NCI-H2227 treated with DMSO at 0.1 percent for 48 hours (cell line): Measurements from ENCODE around the gene DONSON.
"Not testable (repeated sequence)": the region's sequence is repeated elsewhere in the genome, so short reads cannot be mapped to it uniquely, and the experiment has no call there.

Experiments
- DNase-seq: peaks from one replicate; lab custom pipeline; 2025; lab: John Stamatoyannopoulos, UW

The DONSON gene, protein sequence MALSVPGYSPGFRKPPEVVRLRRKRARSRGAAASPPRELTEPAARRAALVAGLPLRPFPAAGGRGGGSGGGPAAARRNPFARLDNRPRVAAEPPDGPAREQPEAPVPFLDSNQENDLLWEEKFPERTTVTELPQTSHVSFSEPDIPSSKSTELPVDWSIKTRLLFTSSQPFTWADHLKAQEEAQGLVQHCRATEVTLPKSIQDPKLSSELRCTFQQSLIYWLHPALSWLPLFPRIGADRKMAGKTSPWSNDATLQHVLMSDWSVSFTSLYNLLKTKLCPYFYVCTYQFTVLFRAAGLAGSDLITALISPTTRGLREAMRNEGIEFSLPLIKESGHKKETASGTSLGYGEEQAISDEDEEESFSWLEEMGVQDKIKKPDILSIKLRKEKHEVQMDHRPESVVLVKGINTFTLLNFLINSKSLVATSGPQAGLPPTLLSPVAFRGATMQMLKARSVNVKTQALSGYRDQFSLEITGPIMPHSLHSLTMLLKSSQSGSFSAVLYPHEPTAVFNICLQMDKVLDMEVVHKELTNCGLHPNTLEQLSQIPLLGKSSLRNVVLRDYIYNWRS

DNA sequence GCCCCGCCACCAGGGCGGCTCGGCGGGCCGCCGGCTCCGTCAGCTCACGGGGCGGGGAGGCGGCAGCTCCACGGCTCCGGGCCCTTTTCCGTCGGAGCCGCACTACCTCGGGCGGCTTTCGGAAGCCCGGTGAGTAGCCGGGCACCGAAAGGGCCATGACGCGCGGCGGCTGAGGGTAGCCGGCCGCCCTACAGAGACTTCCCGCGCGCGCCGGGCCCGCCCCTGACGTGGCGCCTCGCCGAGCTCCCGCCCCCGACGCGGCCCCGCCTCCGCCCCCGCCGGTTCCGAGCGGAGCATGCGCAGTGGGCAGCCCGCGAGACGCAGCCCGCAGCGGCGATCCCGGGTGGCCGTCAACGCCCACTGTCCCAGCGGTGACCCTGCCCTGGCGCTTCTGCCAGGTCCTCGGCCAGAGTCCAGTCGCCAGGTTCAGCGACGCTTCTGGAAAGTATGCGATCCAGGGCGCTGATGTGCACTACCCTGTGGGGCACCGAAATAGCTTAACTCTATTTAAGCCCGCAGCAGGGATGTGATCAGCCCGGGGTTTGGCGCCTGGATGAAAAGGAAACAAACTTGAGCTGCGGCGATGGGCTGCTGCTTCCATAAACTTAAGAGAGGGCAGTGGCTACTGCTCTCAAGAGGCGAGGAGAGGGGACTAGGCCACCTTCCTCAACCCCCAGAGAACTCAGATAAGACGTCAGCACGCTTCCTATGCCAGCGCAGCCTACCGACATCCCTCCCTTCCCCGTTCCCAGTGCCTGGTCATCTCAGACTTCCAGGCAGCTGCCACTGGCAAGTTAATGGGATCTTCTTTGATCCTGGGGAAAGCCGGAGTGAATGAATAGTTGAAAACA is at the start of gene DONSON:
TSS of gene DONSON (minus strand) at position 200 of the 851 bp plus-strand sequence. CDS start at position 157, 43 bp downstream.
- peak; percentile 84 for DNase-seq

DNA sequence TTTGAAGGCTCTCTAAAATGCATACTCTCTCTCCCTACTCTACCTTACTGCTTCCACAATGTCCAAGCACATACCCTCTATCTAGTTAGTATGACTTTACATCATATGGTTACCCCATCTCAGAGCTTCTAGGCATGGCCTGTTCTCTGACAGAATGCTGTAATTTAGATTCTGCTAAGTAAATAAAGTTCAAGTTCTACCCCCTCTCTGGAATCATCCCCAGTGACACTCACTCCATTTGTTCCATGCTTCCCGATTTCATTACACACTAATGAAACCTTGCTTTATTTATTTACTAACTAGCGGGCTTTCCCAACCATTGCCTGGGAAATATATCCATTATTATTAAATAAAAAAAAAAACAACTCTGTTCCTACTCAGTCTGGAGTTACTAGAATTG is 45.8 kb upstream of the DONSON start:
- DNase-seq, result no peak

DNA sequence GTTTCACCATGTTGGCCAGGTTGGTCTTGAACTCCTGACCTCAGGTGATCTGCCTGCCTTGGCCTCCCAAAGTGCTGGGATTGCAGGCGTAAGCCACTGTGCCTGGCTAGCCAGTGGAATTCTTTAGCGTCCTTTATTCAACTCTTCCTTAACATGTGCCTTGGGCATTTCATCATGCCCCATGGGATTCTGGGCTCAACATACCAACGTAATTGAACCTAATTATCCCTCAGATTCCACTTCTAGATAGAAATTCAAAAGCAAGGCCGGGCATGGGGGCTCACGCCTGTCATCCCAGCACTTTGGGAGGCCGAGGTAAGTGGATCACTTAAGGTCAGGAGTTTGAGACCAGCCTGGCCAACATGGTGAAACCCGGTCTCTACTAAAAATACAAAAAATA is 37.7 kb upstream of the DONSON start:
- DNase-seq, result not testable (repeated sequence)

DNA sequence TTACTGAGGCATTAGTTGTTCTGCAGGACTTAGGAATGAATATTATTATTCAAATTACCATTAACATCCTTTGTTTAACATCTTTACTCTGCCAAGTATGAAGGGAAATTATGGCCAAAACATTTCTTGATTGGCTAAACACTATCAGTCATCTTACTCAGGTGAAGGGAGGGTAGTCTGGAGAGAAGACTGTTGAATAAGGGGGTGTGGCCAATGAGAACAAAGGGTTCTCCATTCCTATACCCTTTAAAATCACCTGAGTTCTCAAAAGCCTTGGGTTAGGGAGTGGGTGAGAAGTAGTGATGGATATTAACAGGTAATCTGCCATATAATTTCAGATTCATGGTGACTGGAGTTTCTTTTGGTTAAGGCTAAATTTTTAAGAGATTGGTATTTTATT is 33.8 kb upstream of the DONSON start:
- no peak for DNase-seq

DNA sequence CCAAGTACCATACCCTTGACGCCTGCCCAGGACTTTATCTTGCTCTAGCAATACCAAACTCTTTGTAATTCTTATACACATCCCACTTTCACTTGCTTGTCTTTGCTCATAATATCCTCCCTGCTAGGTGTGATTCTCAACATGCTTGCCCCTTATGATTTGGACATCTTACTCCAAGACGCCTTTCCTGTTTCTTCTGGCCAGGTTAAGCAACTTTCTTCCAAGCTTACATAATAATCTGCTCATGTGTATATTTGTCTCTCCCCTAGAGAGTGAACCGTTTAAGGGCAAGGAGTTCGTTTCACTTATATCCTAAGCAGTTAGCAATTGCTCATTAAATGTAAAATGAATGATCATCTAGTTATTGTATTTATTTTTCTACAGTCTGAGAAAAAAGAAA is 31.2 kb upstream of the DONSON start:
- DNase-seq, result no peak

DNA sequence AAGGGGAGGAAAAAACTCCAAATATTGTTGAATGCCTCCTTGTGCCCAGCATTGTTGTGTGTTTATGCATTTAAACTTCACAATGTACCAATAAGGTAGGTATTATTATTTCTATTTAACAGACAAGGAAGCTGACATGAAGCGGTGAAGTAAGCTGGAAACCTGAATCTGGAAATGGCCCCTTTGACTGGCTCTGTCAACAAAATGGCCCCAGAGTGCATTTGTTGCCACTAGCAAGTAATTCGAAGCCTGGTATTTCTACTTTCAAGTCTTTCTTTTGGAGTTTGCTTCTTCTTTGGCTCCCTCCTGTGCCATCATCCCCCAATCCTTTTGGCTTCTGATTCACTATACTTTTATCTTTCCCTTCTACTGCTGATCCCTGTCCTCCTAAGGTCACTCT is 29.9 kb upstream of the DONSON start:
- no peak for DNase-seq

DNA sequence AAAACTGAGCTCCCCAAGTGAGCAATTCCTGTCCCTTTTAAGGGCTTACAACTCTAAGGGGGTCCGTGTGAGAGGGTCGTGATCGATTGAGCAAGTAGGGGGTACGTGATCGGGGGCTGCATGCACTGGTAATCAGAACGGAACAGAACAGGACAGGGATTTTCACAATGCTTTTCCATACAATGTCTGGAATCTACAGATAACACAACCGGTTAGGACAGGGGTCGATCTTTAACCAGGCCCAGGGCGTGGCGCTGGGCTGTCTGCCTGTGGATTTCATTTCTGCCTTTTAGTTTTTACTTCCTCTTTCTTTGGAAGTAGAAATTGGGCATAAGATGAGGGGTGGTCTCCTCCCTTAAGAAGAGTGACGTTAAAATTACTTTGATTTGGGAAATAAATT is 29.1 kb upstream of the DONSON start:
- DNase-seq, result not testable (repeated sequence)

DNA sequence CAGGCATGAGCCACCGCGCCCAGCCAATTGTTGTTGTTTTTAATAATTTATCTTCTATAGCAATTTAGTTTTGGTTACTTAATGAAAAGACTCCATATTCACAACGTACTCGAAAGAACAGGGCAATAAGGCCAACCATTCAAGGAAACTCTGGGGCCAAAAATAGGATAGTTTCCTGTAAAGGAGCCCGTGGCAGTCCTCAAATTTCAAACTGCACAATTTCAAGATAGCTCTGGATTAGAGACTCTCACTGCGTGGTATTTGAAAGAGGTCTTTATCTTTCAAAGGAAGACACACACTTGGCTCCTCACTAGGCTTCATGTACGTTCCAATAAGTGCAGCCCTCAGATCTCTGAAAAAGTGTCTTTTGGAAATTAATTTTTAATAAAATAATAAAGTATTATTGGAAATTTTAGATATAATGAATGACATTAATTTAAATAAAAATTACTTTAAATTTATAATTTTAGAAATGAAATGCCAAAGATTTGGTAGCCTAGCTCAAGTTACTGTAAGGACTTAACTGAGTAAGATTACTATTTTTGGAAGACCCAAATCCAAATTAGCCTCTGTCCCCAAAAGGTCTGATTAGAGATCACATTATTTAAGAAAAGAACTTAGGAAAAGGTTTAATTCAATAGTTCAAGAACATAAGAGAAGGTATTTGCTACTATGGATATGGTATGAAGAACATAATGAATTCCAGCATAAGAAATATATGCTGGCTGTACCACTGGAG is 22.7 kb upstream of the DONSON start:
- no peak for DNase-seq

DNA sequence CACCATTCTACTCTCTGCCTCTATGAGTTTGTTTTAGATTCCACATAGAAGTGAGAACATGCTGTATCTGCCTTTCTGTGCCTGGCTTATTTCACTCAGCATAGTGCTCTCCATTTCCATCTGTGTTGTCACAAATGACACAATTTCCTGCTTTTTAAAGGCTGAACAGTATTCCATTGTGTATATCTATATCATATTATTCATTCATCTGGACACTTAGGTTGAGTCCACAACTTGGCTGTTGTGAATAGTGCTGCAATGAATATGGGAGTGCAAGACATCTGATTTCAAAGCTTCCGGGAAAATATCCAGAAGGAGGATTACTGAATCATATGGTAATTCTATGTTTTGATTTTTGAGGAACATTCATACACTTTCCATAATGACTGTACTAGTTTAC is 20.1 kb upstream of the DONSON start:
- no peak for DNase-seq

DNA sequence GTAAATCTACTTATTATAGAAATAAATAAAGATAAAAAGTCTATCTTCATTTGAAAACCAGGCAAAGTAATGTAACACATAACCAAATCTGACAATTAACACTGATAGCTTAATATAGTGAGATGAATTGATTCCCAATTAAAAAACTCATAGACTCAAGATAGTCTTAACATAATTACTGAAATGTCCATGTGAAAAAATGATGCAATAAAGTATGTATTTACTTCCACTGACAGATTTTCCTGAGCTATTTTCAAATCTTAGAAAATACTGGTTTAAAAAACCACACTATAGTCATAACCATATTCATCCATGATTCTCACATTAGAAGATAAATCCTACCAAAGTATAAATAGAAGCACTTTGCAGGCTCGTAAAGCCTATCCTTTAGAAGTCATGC is 9.6 kb upstream of the DONSON start:
- DNase-seq, result no peak

DNA sequence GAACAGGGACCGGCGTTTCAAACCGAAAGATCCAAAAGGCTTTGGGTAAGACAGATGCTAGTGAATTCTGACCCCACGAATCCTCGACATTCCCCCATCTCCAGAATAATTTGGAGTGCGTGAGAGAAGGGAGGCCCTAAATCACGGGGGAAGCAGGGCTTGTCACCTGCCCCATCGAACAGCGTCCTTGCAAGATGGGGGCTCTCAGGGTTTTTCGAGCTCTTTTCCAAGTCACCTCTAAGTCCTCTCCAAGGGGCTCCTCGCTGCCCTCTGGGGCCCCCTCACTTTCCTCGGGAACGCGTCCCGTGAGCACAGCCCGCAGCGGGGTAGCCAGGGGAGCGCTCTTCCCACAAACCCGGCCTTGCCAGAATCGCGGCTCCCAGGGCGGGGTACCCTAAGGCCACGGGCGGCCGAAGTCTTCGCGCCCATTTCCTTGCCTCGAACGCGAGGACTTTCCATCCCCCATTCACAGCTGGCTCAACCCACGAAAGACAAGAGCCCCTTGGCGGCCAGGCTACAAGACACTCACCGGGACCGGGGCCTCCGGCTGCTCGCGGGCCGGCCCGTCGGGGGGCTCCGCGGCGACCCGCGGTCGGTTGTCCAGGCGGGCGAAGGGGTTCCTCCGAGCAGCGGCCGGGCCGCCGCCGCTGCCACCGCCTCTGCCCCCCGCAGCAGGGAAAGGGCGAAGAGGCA is 546 bp downstream of the DONSON start:
- peak; percentile 37 for DNase-seq

DNA sequence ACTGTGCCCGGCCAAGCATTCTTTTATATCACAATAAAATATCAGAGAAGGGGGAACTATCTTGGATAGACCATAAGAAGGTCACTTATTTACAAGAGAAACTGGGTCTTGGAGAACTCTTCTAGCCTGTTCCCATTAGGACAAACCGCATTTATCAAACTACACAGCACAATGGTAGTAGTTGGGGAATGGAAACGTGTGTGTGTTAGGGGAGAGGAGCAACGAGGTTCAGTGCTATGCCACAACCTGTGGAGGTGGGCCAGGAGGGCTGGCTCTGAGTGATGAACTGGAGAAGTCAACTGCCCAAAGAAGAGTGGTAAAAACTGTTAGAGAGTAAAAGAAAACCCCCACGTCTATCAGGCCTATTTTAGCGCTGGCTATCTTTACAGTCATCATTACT is 1.6 kb downstream of the DONSON start:
- DNase-seq, result no peak

DNA sequence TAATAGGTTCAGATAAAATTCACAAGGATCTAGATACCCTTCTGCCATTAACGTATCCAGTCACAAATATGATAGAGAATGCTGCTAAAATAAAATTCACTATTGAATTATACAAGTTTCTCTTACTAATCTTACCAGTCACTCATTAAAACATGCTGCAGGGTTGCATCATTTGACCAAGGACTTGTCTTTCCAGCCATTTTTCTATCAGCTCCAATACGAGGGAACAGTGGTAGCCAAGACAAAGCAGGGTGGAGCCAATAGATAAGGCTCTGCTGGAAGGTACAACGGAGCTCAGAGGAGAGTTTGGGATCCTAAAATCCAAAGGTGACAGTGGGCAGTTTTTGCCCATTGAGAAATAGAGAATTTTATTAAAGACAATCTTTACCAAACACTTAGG is 4.0 kb downstream of the DONSON start:
- DNase-seq, result no peak

DNA sequence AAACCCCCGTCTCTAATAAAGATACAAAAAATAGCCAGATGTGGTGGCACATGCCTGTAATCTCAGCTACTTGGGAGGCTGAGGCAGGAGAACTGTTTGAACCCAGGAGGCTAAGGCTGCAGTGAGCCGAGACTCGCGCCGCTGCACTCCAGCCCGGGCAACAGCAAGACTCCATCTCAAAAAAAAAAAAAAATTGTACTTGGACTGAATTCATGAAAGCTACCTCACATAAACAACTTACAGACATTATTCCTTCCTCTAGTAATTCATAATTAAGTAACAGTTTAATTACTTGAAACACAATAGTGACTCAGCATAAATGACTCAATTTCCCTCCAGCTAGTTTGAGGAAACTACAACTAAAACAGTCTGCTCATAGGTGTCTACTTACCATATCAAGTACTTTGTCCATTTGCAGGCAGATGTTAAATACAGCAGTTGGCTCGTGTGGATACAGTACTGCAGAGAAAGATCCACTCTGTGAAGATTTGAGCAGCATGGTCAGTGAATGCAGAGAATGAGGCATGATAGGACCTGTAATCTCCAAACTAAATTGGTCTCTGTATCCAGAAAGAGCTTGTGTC is 9.4 kb downstream of the DONSON start:
- DNase-seq, result no peak

DNA sequence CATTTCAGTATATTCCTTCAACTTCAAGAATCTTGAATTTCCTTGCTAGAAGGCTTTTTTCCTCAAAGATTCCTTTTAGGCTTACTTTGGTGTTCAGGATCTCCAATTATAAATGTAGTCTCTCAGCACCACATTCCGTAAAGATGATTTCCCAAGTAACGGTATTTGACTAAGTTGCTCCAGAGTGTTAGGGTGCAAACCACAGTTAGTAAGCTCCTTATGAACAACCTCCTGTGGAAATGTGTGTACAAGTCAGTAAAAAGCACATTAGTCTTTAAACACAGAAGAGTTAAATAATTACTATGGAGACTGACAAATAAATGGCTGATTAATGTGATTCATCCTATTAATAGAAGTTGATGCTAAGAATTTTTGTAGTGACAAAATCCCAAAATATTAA is 10.3 kb downstream of the DONSON start:
- DNase-seq, result no peak

DNA sequence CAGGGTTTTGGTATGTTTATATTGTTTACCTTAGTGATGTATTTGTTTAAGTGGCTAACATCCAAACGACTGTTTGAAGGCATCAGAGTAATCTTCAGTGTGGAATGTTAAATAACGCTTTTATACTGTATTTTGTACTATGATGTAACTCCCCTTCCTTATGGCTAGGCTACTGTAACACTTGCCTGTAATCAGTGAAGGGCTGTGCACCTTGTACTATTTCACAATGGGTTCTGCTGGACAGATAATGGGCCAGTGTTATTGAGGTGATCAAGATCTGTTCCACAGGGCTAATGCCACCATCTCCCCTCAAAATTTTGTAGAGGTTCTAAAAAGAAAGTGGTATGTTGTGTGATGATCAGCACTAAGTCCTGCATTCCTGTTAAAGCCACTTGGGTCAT is 11.7 kb downstream of the DONSON start:
- DNase-seq, result not testable (repeated sequence)

DNA sequence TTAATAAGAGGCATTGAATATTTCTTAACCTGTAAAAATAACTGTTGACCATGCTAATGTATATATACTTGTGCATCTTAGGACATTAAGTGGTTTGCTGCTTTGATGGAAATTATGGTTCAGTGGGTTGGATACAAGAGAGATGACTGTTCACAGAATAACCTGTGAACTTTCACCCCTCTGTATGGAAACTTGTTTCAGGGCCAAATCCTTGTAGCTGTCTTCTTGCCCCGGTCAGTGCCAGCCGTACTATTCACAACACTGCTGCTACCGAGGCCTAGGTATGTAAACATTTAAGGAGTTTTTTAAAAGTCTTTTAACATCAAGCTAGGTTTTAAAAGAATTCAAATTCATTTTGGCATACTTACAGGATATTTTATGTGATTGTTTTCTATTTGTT is 16.1 kb downstream of the DONSON start:
- no peak for DNase-seq

DNA sequence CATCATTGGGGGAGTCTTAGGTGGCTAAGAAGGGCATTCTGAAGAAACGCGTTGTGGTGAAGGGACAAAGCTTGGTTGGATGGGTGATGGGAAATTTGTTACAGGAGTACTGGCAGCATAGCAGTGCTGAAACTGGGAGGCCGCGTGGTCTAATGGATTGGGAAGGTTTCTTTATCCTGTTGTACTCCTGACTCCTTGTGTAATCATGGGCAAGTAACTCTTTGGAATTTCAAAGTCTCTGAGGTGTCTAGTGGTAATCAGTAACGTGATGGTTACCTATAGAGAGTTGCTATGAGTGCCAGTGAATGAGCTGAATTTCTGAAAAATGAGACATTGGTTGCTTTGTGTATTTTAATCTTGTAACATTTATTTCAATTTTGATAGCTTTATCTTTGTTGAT is 18.5 kb downstream of the DONSON start:
- DNase-seq, result no peak

DNA sequence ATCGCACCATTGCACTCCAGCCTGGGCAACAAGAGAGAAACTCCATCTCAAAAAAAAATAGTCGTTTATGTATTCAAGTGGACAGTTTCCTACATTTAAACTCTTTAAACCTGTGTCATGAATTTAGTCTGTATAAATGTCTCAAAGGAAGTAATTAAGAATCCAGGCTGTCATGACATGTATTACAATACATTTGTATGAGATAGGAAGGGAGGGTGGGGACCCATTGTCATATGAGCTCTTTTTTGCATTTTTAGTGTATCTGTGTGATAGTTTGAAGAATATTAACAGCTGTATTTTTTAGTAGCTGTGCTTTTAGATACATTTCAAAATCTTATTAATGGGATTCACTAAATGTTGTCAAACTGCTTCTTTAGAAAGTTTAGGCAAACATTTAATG is 20.0 kb downstream of the DONSON start:
- DNase-seq, result no peak

DNA sequence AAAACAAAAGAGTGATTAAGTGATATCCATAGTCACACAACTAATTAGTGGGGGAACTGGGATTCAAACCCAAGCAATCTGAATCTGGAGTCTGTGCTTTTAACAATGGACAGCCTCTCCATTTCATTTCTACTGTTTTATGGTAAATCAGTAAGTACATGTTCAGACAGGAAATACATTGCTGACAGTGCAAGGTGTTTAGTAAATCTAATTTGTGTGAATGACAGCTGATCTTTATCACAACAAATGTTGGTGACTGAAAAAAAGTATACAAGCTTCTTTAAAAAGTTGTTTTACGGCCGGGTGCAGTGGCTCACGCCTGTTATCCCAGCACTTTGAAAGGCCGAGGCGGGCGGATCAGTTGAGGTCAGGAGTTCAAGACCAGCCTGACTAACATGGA is 20.6 kb downstream of the DONSON start:
- DNase-seq, result no peak

DNA sequence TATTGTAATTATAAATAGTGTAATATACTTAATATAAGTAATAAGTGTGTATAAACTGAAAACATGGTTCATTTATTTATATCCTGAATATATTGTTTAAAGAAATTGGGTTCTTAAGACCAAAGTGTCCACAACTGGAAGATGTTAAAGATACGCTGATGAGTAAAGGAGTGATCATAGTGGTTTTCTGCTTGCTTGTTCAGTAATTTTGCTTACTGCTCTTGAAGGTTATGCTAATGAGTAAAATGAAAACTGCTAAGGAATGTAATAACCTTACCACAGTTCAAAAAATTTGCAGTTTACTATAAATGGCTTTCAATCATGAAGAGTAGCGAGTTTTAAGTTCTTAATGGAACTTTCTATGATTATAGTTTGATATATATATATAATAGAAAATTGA is 22.0 kb downstream of the DONSON start:
- no peak for DNase-seq
